ENCODE measurements around the gene TTC9C. TPM values are rescaled to one million over a fixed set of nuclear protein-coding genes. Genes with fewer than 3 reads are reported as not detected.

TTC9C gene
- total and polyA plus RNA-seq, 2 of the 13 experiments (the other 11 are each of a cell fraction or from before 2014, with no cell fraction given) = 28.0 to 36.4 TPM

DNA sequence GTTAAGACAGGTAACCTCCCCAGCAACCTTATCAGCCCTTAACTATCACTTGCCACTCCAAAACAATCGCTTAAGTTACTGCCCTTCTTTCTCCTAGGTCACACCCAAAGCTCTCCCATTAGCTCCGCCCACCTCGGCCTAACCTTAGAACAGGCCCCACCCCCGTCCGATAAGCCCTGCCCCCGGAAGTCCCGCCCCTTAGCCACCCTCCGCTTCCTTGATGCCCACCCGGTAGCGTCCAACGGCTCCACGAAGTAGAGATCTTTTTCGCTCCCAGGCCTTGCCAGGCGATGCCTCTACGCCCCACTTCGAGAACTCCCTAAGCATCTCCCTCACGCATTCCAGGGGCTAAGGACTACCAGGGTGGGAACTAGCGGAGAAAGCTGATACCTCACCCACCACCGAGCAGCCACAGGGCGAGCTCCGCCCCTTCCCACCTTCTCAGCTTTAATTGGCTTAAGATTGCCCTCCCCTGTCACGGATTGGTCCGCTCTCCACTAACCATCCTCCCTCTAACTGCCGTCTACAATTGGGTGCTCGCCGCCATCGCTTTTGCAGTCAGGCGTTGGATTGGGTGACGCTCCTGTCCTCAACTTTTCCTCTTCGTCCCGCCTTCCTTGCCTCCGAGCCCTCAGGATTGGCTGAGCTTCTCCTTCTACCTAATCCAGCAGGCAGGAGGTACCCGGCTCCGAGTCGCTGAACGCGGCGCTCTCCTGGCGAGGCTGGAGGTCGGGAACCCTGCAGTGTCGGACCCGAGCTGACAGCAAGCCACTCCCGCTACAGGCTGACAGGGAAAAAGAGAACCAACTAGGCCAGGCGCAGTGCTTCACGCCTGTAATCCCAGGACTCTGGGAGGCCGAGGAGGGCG lies 25.7 kb downstream of the TTC9C start, which contains the start of gene ZBTB3 (continued):
- TF ChIP-seq, protein P1, sequence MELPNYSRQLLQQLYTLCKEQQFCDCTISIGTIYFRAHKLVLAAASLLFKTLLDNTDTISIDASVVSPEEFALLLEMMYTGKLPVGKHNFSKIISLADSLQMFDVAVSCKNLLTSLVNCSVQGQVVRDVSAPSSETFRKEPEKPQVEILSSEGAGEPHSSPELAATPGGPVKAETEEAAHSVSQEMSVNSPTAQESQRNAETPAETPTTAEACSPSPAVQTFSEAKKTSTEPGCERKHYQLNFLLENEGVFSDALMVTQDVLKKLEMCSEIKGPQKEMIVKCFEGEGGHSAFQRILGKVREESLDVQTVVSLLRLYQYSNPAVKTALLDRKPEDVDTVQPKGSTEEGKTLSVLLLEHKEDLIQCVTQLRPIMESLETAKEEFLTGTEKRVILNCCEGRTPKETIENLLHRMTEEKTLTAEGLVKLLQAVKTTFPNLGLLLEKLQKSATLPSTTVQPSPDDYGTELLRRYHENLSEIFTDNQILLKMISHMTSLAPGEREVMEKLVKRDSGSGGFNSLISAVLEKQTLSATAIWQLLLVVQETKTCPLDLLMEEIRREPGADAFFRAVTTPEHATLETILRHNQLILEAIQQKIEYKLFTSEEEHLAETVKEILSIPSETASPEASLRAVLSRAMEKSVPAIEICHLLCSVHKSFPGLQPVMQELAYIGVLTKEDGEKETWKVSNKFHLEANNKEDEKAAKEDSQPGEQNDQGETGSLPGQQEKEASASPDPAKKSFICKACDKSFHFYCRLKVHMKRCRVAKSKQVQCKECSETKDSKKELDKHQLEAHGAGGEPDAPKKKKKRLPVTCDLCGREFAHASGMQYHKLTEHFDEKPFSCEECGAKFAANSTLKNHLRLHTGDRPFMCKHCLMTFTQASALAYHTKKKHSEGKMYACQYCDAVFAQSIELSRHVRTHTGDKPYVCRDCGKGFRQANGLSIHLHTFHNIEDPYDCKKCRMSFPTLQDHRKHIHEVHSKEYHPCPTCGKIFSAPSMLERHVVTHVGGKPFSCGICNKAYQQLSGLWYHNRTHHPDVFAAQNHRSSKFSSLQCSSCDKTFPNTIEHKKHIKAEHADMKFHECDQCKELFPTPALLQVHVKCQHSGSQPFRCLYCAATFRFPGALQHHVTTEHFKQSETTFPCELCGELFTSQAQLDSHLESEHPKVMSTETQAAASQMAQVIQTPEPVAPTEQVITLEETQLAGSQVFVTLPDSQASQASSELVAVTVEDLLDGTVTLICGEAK (IDR thresholded peaks at IDR 0.05) = peak; percentile 33; the same call in 1 of the 2 replicates
- TF ChIP-seq, protein P1 (CRISPR knock-in tag; IDR thresholded peaks at IDR 0.05) = no peak
- 0 out of 2 replicates have a peak, but pooled peaks have one; percentile 41 for TF ChIP-seq ZNF605 (CRISPR knock-in tag; IDR thresholded peaks at IDR 0.05)
- no peak for TF ChIP-seq HMG20B (CRISPR knock-in tag; conservative IDR thresholded peaks at IDR 0.05)
- no peak for TF ChIP-seq ZNF607 (CRISPR knock-in tag; IDR thresholded peaks at IDR 0.05; ENCODE audit: borderline replicate concordance)
- TF ChIP-seq HNRNPLL (IDR thresholded peaks at IDR 0.05; ENCODE audit: low read depth, low read length, poor library complexity, severe bottlenecking) = peak; percentile 22
- TF ChIP-seq ZFY (CRISPR knock-in tag; IDR thresholded peaks at IDR 0.05) = peak; percentile 60
- peak; percentile 83 for TF ChIP-seq PHF8 (CRISPR knock-in tag; IDR thresholded peaks at IDR 0.05)
- TF ChIP-seq FOXA3 (CRISPR knock-in tag; IDR thresholded peaks at IDR 0.05) = 0 out of 2 replicates have a peak, but pooled peaks have one; percentile 16
- 0 out of 2 replicates have a peak, but pooled peaks have one; percentile 12 for TF ChIP-seq GLI4 (CRISPR knock-in tag; IDR thresholded peaks at IDR 0.05; ENCODE audit: borderline replicate concordance)
- no peak for TF ChIP-seq GTF3A (CRISPR knock-in tag; conservative IDR thresholded peaks at IDR 0.05)
- TF ChIP-seq, protein P2, sequence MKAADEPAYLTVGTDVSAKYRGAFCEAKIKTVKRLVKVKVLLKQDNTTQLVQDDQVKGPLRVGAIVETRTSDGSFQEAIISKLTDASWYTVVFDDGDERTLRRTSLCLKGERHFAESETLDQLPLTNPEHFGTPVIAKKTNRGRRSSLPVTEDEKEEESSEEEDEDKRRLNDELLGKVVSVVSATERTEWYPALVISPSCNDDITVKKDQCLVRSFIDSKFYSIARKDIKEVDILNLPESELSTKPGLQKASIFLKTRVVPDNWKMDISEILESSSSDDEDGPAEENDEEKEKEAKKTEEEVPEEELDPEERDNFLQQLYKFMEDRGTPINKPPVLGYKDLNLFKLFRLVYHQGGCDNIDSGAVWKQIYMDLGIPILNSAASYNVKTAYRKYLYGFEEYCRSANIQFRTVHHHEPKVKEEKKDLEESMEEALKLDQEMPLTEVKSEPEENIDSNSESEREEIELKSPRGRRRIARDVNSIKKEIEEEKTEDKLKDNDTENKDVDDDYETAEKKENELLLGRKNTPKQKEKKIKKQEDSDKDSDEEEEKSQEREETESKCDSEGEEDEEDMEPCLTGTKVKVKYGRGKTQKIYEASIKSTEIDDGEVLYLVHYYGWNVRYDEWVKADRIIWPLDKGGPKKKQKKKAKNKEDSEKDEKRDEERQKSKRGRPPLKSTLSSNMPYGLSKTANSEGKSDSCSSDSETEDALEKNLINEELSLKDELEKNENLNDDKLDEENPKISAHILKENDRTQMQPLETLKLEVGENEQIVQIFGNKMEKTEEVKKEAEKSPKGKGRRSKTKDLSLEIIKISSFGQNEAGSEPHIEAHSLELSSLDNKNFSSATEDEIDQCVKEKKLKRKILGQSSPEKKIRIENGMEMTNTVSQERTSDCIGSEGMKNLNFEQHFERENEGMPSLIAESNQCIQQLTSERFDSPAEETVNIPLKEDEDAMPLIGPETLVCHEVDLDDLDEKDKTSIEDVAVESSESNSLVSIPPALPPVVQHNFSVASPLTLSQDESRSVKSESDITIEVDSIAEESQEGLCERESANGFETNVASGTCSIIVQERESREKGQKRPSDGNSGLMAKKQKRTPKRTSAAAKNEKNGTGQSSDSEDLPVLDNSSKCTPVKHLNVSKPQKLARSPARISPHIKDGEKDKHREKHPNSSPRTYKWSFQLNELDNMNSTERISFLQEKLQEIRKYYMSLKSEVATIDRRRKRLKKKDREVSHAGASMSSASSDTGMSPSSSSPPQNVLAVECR (CRISPR knock-in tag; IDR thresholded peaks at IDR 0.05; ENCODE audit: borderline replicate concordance) = peak; percentile 89
- TF ChIP-seq POLR2G (IDR thresholded peaks at IDR 0.05; ENCODE audit: low read depth, low read length) = peak; percentile 92
- TF ChIP-seq, protein P3, sequence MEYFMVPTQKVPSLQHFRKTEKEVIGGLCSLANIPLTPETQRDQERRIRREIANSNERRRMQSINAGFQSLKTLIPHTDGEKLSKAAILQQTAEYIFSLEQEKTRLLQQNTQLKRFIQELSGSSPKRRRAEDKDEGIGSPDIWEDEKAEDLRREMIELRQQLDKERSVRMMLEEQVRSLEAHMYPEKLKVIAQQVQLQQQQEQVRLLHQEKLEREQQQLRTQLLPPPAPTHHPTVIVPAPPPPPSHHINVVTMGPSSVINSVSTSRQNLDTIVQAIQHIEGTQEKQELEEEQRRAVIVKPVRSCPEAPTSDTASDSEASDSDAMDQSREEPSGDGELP (IDR thresholded peaks at IDR 0.05; ENCODE audit: borderline replicate concordance, low read depth) = peak; percentile 37; the same call in 1 of the 2 replicates
